Uterus (tissue), 2 donors: ENCODE data around the gene LCN9.

Source experiments
- POLR2A ChIP-seq, 2 donors: fragments of 450-650 bp; IDR thresholded peaks; one replicate each; pipeline ENCODE4 v1.6.1; 2016; ENCODE audit warnings: antibody characterized with exemption in 2 of 2, mild to moderate bottlenecking in 1 of 2, moderate library complexity in 1 of 2
- TF ChIP-seq, protein P1 (sequence below), 4 experiments: fragments of 200-600 bp in 2 of 4; fragments of 450-650 bp in 2 of 4; sonication (generic) in 2 of 4; IDR thresholded peaks; one replicate each; pipeline ENCODE4 v1.5.1; 2016 to 2019; ENCODE audit warnings: antibody characterized with exemption in 4 of 4, mild to moderate bottlenecking in 2 of 4, moderate library complexity in 1 of 4

- no peak for TF ChIP-seq POLR2A (IDR thresholded peaks at IDR 0.05)
- TF ChIP-seq, protein P1, sequence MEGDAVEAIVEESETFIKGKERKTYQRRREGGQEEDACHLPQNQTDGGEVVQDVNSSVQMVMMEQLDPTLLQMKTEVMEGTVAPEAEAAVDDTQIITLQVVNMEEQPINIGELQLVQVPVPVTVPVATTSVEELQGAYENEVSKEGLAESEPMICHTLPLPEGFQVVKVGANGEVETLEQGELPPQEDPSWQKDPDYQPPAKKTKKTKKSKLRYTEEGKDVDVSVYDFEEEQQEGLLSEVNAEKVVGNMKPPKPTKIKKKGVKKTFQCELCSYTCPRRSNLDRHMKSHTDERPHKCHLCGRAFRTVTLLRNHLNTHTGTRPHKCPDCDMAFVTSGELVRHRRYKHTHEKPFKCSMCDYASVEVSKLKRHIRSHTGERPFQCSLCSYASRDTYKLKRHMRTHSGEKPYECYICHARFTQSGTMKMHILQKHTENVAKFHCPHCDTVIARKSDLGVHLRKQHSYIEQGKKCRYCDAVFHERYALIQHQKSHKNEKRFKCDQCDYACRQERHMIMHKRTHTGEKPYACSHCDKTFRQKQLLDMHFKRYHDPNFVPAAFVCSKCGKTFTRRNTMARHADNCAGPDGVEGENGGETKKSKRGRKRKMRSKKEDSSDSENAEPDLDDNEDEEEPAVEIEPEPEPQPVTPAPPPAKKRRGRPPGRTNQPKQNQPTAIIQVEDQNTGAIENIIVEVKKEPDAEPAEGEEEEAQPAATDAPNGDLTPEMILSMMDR (IDR thresholded peaks at IDR 0.05): no peak
These were observed 40.6 kb downstream of the LCN9 start for GRCh38 chr9:135703726-135704125.
